ENCODE measurements around the gene OTOP3.
"Not testable (repeated sequence)": the region's sequence is repeated elsewhere in the genome, so short reads cannot be mapped to it uniquely, and the experiment has no call there.

OTOP3 gene

DNA sequence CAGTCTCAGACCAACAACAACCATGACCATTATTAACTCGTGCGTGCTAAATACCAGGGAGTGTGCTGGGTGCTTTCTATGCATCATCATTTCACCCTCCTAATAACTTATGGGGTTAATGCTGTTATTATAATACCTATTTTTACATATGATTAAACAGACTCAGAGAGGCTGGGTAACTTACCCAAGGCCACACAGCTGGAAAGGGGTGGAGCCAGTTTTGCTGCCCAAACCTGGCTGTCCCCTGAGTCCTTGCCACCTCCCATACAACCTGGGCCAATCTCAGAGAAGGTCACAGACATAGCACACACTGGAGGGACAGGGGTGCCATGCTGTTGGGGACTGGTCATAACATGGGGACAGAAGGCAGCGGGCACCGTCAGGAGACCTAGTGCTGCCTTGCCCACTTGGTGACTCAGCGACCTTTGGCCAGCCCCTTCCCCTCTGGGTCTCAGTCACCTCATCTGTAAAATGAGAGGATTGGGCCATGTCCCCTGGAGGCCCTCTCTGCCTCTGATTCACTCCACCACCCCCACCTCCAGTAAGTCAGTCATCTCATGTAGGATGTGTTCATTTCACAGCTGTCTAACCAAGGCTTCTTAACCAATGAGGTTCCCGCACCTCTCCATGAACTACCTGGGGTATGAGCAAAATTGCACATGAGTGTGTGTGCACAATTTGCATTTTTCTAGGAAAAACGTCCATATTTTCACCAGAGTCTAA, 30.9 kb upstream of the OTOP3 start:
- TF ChIP-seq CTCF (IDR thresholded peaks at IDR 0.05) (no peak), ZFX (IDR thresholded peaks at IDR 0.05; ENCODE audit: borderline replicate concordance) (no peak)
- H3K27ac ChIP-seq = no peak overlapping the region

DNA sequence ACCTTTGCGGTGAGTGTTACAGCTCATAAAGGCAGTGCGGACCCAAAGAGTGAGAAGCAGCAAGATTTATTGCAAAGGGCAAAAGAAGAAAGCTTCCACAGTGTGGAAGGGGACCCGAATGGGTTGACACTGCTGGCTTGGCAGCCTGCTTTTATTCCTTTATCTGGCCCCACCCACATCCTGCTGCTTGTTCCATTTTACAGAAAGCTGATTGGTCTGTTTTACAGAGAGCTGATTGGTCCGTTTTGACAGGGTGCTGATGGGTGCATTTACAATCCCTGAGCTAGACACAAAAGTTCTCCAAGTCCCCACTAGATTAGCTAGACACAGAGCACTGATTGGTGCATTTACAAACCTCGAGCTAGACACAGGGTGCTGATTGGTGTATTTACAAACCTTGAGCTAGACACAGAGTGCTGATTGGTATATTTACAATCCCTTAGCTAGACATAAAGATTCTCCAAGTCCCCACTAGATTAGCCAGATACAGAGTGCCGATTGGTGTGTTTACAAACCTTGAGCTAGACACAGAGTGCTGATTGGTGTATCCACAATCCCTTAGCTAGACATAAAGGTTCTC, 29.4 kb upstream of the OTOP3 start:
- peak overlapping the region; percentile 13; the same call in 1 of the 2 replicates for H3K27ac ChIP-seq

DNA sequence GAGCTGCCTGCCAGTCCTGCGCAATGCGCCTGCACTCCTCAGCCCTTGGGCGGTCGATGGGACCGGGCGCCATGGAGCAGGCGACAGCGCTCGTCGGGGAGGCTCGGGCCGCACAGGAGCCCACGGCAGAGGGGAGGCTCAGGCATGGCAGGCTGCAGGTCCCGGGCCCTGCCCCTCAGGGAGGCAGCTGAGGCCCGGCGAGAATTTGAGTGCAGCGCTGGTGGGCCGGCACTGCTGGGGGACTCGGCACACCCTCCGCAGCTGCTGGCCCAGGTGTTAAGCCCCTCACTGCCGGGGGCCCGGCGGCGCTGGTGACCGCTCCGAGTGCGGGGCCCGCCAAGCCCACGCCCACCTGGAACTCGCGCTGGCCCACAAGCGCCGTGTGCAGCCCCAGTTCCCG, 28.7 kb upstream of the OTOP3 start:
- no peak overlapping the region for H3K27ac ChIP-seq
- no peak for TF ChIP-seq CTCF (IDR thresholded peaks at IDR 0.05)
- TF ChIP-seq ZFX (IDR thresholded peaks at IDR 0.05; ENCODE audit: borderline replicate concordance) = no peak

GRCh38 chr17:74909097-74909496, 26.6 kb upstream of the OTOP3 start:
- H3K27ac ChIP-seq = not testable (repeated sequence)

DNA sequence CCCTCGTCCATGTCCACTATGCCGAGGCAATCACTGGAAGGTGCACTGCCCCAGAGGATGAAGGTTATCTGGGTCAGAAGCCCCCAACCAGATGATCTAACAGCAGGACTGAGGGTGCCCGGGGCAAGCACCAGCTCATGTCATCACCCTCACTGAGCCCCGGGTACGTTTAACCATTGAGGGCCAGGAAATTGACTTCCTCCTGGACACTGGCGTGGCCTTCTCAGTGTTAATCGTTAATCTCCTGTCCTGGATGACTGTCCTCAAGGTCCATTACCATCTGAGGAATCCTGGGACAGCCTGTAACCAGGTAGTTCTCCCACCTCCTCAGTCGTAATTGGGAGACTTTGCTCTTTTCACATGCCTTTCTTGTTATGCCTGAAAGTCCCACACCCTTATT, 24.3 kb upstream of the OTOP3 start:
- not testable (repeated sequence) for H3K27ac ChIP-seq

DNA sequence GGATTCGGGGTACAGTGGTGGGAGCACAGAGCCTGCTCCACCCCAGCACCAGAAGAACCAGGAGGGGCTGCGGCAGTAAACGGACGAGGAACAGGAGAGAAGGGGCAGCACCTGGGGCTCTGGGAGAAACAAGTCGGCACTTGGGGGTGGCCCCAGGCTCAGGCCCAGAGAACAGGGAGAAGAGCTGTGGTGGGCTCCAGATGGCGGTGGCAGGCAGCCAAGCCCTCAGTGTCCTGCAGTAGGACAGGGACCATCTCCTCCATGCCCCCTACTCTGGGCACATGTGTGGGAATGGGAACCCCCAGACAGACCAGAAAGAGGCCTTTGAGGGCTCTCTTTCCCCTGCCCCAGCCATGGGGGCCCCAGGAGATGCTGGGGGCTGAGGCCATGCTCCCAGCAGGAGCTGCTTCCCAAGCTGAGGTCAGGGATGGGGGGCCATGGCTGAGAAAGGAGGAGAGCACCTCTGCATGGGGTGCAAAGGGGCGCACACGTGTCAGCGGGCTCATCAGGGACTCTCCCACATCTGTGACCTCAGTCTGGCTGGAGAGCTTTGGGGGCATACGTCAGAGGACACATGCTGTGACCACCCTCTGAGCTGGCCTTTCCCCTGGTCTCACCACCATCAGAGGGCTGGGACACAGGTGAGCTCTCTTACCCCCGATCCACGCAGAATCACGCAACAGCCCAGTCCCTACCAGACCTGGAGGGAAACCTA, 19.4 kb upstream of the OTOP3 start:
- no peak for TF ChIP-seq CTCF (IDR thresholded peaks at IDR 0.05)
- TF ChIP-seq ZFX (IDR thresholded peaks at IDR 0.05; ENCODE audit: borderline replicate concordance) = no peak

GRCh38 chr17:74916851-74917199, 18.9 kb upstream of the OTOP3 start:
- no peak for TF ChIP-seq ZFX (IDR thresholded peaks at IDR 0.05; ENCODE audit: borderline replicate concordance)
- no peak for TF ChIP-seq CTCF (IDR thresholded peaks at IDR 0.05)
- no peak overlapping the region for H3K27ac ChIP-seq

More for the DNA sequence above, 19.4 kb upstream of the OTOP3 start:
- H3K27ac ChIP-seq = no peak overlapping the region

DNA sequence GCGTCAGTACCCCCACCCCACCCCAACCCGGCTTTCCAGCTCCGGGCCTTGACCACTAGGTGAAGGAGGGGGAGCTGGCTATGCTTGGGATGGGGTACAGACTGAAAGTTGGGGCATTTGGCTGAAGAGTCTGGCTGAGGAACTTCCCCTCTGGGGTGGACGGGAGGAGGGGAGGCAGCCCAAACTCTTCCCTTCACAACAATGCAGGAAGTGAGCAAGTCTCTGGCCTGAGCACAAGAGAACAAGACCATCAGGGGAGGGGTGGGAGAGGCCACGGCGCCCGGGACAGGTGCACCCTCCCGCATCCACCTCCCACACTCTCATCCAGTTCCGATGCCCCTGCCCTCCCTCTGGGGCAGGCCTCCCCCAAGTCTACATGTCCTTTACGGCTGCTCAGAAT, 18.3 kb upstream of the OTOP3 start:
- no peak overlapping the region for H3K27ac ChIP-seq
- TF ChIP-seq ZFX (IDR thresholded peaks at IDR 0.05; ENCODE audit: borderline replicate concordance) (no peak), CTCF (IDR thresholded peaks at IDR 0.05) (no peak)

- no peak overlapping the region for H3K27ac ChIP-seq
- TF ChIP-seq ZFX (IDR thresholded peaks at IDR 0.05; ENCODE audit: borderline replicate concordance) (no peak), CTCF (IDR thresholded peaks at IDR 0.05) (no peak)
Observed at GRCh38 chr17:74918906-74919305, 16.8 kb upstream of the OTOP3 start.
